ENCODE results near the gene FLNB. TPM values are rescaled to one million over a fixed set of nuclear protein-coding genes. Genes with fewer than 3 reads are reported as not detected.

The FLNB gene
- total and polyA plus RNA-seq, 2 of the 13 experiments (the other 11 are each of a cell fraction or from before 2014, with no cell fraction given): 106 to 130 TPM

GRCh38 chr3:58102976-58103451, 94.8 kb downstream of the FLNB start (continued):
- TF ChIP-seq DRAP1 (CRISPR knock-in tag; IDR thresholded peaks at IDR 0.05): peak; percentile 84
- no peak for TF ChIP-seq HMG20B (CRISPR knock-in tag; conservative IDR thresholded peaks at IDR 0.05)
- no peak for TF ChIP-seq IKZF4 (CRISPR knock-in tag; IDR thresholded peaks at IDR 0.05; ENCODE audit: borderline replicate concordance, low read depth, not compliant biosample characterization)
- no peak for TF ChIP-seq ZFYVE20 (CRISPR knock-in tag; IDR thresholded peaks at IDR 0.05; ENCODE audit: borderline replicate concordance, low read depth)
- TF ChIP-seq ZNF704 (CRISPR knock-in tag; IDR thresholded peaks at IDR 0.05; ENCODE audit: borderline replicate concordance): no peak
- TF ChIP-seq PAF1 (CRISPR knock-in tag; IDR thresholded peaks at IDR 0.05): no peak
- TF ChIP-seq HOXD1 (CRISPR knock-in tag; IDR thresholded peaks at IDR 0.05): no peak
- peak; percentile 39; the same call in 1 of the 2 replicates for TF ChIP-seq KDM5B (CRISPR knock-in tag; IDR thresholded peaks at IDR 0.05; ENCODE audit: borderline replicate concordance)
- TF ChIP-seq PITX1 (CRISPR knock-in tag; IDR thresholded peaks at IDR 0.05): 0 out of 2 replicates have a peak, but pooled peaks have one; percentile 20
- TF ChIP-seq POGK (CRISPR knock-in tag; conservative IDR thresholded peaks at IDR 0.05): no peak
- TF ChIP-seq SNAI1 (CRISPR knock-in tag; IDR thresholded peaks at IDR 0.05; ENCODE audit: borderline replicate concordance): no peak
- TF ChIP-seq RBM22 (optimal IDR thresholded peaks at IDR 0.05; ENCODE audit: low read length): peak; percentile 80
- TF ChIP-seq SRSF1 (optimal IDR thresholded peaks at IDR 0.05; ENCODE audit: low read depth, low read length): no peak
- 0 out of 2 replicates have a peak, but pooled peaks have one; percentile 12 for TF ChIP-seq ARID4A (CRISPR knock-in tag; IDR thresholded peaks at IDR 0.05; ENCODE audit: borderline replicate concordance)
- TF ChIP-seq ZMYM4 (CRISPR knock-in tag; IDR thresholded peaks at IDR 0.05): peak; percentile 54; the same call in 1 of the 2 replicates
- no peak for TF ChIP-seq CBX1 (IDR thresholded peaks at IDR 0.05; ENCODE audit: low read depth)
- no peak for TF ChIP-seq HBP1 (CRISPR knock-in tag; IDR thresholded peaks at IDR 0.05; ENCODE audit: low read depth)
- no peak for TF ChIP-seq ZSCAN30 (CRISPR knock-in tag; IDR thresholded peaks at IDR 0.05)
- TF ChIP-seq STAG1 (CRISPR knock-in tag; IDR thresholded peaks at IDR 0.05): peak; percentile 21; the same call in 1 of the 2 replicates
- no peak for TF ChIP-seq SMAD3 (CRISPR knock-in tag; IDR thresholded peaks at IDR 0.05)
- no peak for TF ChIP-seq GATA4 (IDR thresholded peaks at IDR 0.05; ENCODE audit: borderline replicate concordance, low read depth)
- no peak for TF ChIP-seq ZNF607 (CRISPR knock-in tag; IDR thresholded peaks at IDR 0.05; ENCODE audit: borderline replicate concordance)
